Measurements from ENCODE around the gene CLEC1A.

Gene CLEC1A

GRCh38 chr12:10025236-10025635, 73.5 kb downstream of the CLEC1A start:
- H3K9ac ChIP-seq (ENCODE audit: low read depth, low read length) = no peak overlapping the region
- H4K20me1 ChIP-seq (ENCODE audit: insufficient read depth, low read length) = no peaks in the 10 kb centered on the region
- no peaks in the 10 kb centered on the region for H3K9me3 ChIP-seq (ENCODE audit: insufficient read depth, low read length, severe bottlenecking)
- no peaks in the 10 kb centered on the region for H3K4me1 ChIP-seq (ENCODE audit: insufficient read depth, low read length)
- no peak overlapping the region for H2AFZ ChIP-seq (ENCODE audit: low read depth, low read length)
- no peaks in the 10 kb centered on the region for H3K36me3 ChIP-seq (ENCODE audit: insufficient read depth, low read length)
- no peak overlapping the region for H3K27ac ChIP-seq (ENCODE audit: low read length)
- ATAC-seq (ENCODE audit: insufficient read depth, low read depth) (no peak), DNase-seq (no peak)
- H3K27me3 ChIP-seq (ENCODE audit: insufficient read depth, low read length, poor library complexity) = peaks cover 12% of the 10 kb centered on the region
- no peaks in the 10 kb centered on the region for H3K79me2 ChIP-seq (ENCODE audit: insufficient read depth, low read length)
- no peak overlapping the region for H3K4me2 ChIP-seq (ENCODE audit: insufficient read depth, low read length)
- no peak overlapping the region for H3K4me3 ChIP-seq (ENCODE audit: low read depth in 1 of 2, low read length in 2 of 2)
- no peak for TF ChIP-seq CTCF (IDR thresholded peaks at IDR 0.05; ENCODE audit: borderline replicate concordance, extremely low read depth, low read length, poor library complexity, severe bottlenecking)
- TF ChIP-seq EZH2 (IDR thresholded peaks at IDR 0.05; ENCODE audit: borderline replicate concordance, low read depth, low read length, severe bottlenecking) = no peak

- Histone ChIP-seq H3K79me2 (ENCODE audit: insufficient read depth, low read length) (no peaks in the 10 kb centered on the region), H3K4me2 (ENCODE audit: insufficient read depth, low read length) (no peak overlapping the region), H3K9ac (ENCODE audit: low read depth, low read length) (no peak overlapping the region), H3K27me3 (ENCODE audit: insufficient read depth, low read length, poor library complexity) (peaks cover 17% of the 10 kb centered on the region), H3K4me3 (ENCODE audit: low read depth in 1 of 2, low read length in 2 of 2) (no peak overlapping the region), H4K20me1 (ENCODE audit: insufficient read depth, low read length) (no peaks in the 10 kb centered on the region), H3K27ac (ENCODE audit: low read length) (no peak overlapping the region), H3K4me1 (ENCODE audit: insufficient read depth, low read length) (no peaks in the 10 kb centered on the region), H3K36me3 (ENCODE audit: insufficient read depth, low read length) (no peaks in the 10 kb centered on the region), H3K9me3 (ENCODE audit: insufficient read depth, low read length, severe bottlenecking) (no peaks in the 10 kb centered on the region), H2AFZ (ENCODE audit: low read depth, low read length) (no peak overlapping the region)
- DNase-seq = no peak
- TF ChIP-seq CTCF (IDR thresholded peaks at IDR 0.05; ENCODE audit: borderline replicate concordance, extremely low read depth, low read length, poor library complexity, severe bottlenecking) (no peak), EZH2 (IDR thresholded peaks at IDR 0.05; ENCODE audit: borderline replicate concordance, low read depth, low read length, severe bottlenecking) (no peak)
- ATAC-seq (ENCODE audit: insufficient read depth, low read depth) = no peak
Observed at GRCh38 chr12:10021342-10021741, 77.4 kb downstream of the CLEC1A start.

All from DND-41 (cell line).